ENCODE measurements around the gene ICAM5. TPM values are rescaled to one million over a fixed set of nuclear protein-coding genes. Genes with fewer than 3 reads are reported as not detected.
"Not testable (repeated sequence)": the region's sequence is repeated elsewhere in the genome, so short reads cannot be mapped to it uniquely, and the experiment has no call there.

The ICAM5 gene
- total RNA-seq (ENCODE audit: low replicate concordance), result 2.3 and 3.8 TPM in 2 replicates
- long read RNA-seq, partial matches to known transcripts, result 0 of 1 reads
- long read RNA-seq, other reads (novel, unspliced or antisense), result 1 of 1 reads

- H3K9me3 Mint-ChIP-seq, result no peaks in the 10 kb centered on the region
- peak within 1 kb of the TSS; percentile 66 for H3K27ac Mint-ChIP-seq
- H3K27me3 Mint-ChIP-seq, result peaks cover 100% of the 10 kb centered on the region
- H3K36me3 Mint-ChIP-seq, result peaks cover 8% of the 10 kb centered on the region
- DNase-seq (ENCODE audit: extremely low spot score, unreplicated experiment), result no peak
- no peak for TF ChIP-seq CTCF (conservative IDR thresholded peaks at IDR 0.05)
- peak within 1 kb of the TSS; percentile 87 for H3K4me3 Mint-ChIP-seq
- peaks cover 21% of the 10 kb centered on the region for H3K4me1 Mint-ChIP-seq (ENCODE audit: unreplicated experiment)
Observed at GRCh38 chr19:10289836-10290356, at the start of gene ICAM5. ICAM5 (plus strand) TSS chr19:10289952; CDS start chr19:10290044, 92 bp downstream.

GRCh38 chr19:10241826-10242449 lies 47.8 kb upstream of the ICAM5 start:
- not testable (repeated sequence) for H3K4me3 Mint-ChIP-seq, H3K27ac Mint-ChIP-seq

GRCh38 chr19:10243606-10244005 lies 46.1 kb upstream of the ICAM5 start:
- no peak for TF ChIP-seq CTCF (conservative IDR thresholded peaks at IDR 0.05)

More at GRCh38 chr19:10241826-10242449, 47.8 kb upstream of the ICAM5 start:
- H3K9me3 Mint-ChIP-seq; H3K36me3 Mint-ChIP-seq; H3K27me3 Mint-ChIP-seq; H3K4me1 Mint-ChIP-seq (ENCODE audit: unreplicated experiment); DNase-seq (ENCODE audit: extremely low spot score, unreplicated experiment): not testable (repeated sequence)

GRCh38 chr19:10245189-10245939 lies 44.4 kb upstream of the ICAM5 start:
- H3K4me1 Mint-ChIP-seq (ENCODE audit: unreplicated experiment), result no peaks in the 10 kb centered on the region
- no peaks in the 10 kb centered on the region for H3K9me3 Mint-ChIP-seq
- peak overlapping the region; percentile 17 for H3K27ac Mint-ChIP-seq
- H3K27me3 Mint-ChIP-seq, result no peaks in the 10 kb centered on the region
- no peak overlapping the region for H3K4me3 Mint-ChIP-seq
- no peak for DNase-seq (ENCODE audit: extremely low spot score, unreplicated experiment)
- no peak for TF ChIP-seq CTCF (conservative IDR thresholded peaks at IDR 0.05)
- no peaks in the 10 kb centered on the region for H3K36me3 Mint-ChIP-seq

More at GRCh38 chr19:10243606-10244005, 46.1 kb upstream of the ICAM5 start:
- H3K27ac Mint-ChIP-seq, result no peak overlapping the region
- H3K4me3 Mint-ChIP-seq, result no peak overlapping the region
- DNase-seq (ENCODE audit: extremely low spot score, unreplicated experiment), result no peak
- H3K9me3 Mint-ChIP-seq, result no peaks in the 10 kb centered on the region
- H3K27me3 Mint-ChIP-seq, result no peaks in the 10 kb centered on the region
- no peaks in the 10 kb centered on the region for H3K36me3 Mint-ChIP-seq
- H3K4me1 Mint-ChIP-seq (ENCODE audit: unreplicated experiment), result no peaks in the 10 kb centered on the region

- Mint-ChIP-seq H3K27ac (no peak overlapping the region), H3K4me1 (ENCODE audit: unreplicated experiment) (peaks cover under 1% of the 10 kb centered on the region), H3K27me3 (no peaks in the 10 kb centered on the region), H3K9me3 (no peaks in the 10 kb centered on the region), H3K4me3 (no peak overlapping the region), H3K36me3 (no peaks in the 10 kb centered on the region)
- DNase-seq (ENCODE audit: extremely low spot score, unreplicated experiment), result no peak
- no peak for TF ChIP-seq CTCF (conservative IDR thresholded peaks at IDR 0.05)
Observed at GRCh38 chr19:10246511-10246910, 43.2 kb upstream of the ICAM5 start.
